ENCODE measurements around the gene SREBF2. TPM values are rescaled to one million over a fixed set of nuclear protein-coding genes. Genes with fewer than 3 reads are reported as not detected.

SREBF2 gene
- total and polyA plus RNA-seq, 2 donors (not counting 1 experiment from before 2014, with no cell fraction given) = 116 to 287 TPM

GRCh38 chr22:41848468-41848867 lies 15.6 kb downstream of the SREBF2 start:
- no peak for DNase-seq
- Histone ChIP-seq H3K4me2 (replicated peaks; ENCODE audit: low read depth, low read length, poor library complexity, severe bottlenecking) (peak overlapping the region; percentile 53), H3K36me3 (replicated peaks in 1 of 2; ENCODE audit: control extremely low read depth in 1 of 2, control insufficient read depth in 1 of 2, extremely low read depth in 1 of 2, insufficient read depth in 2 of 2, low read length in 1 of 2) (peaks cover 0 to 12% of the 10 kb centered on the region in 2 experiments), H3K4me3 (ENCODE audit: control extremely low read depth in 1 of 5, extremely low read depth in 1 of 5, insufficient read depth in 1 of 5, low read depth in 2 of 5, low read length in 4 of 5) (no peak overlapping the region), H3K27ac (ENCODE audit: low read length in 2 of 2) (peak overlapping the region in 1 of 2 donors; percentile 62), H3K27me3 (replicated peaks in 1 of 4; ENCODE audit: control extremely low read depth in 1 of 4, control insufficient read depth in 3 of 4, insufficient read depth in 4 of 4, low read length in 3 of 4) (no peaks in the 10 kb centered on the region), H3K9me3 (ENCODE audit: control extremely low read depth in 1 of 3, control insufficient read depth in 2 of 3, insufficient read depth in 1 of 3, low read length in 2 of 3) (no peaks in the 10 kb centered on the region), H3K9ac (ENCODE audit: low read length) (no peak overlapping the region), H3K79me2 (ENCODE audit: control insufficient read depth, insufficient read depth, low read length) (peaks cover 98% of the 10 kb centered on the region), H4K20me1 (ENCODE audit: control insufficient read depth, insufficient read depth, low read length, poor library complexity, severe bottlenecking) (peaks cover 61% of the 10 kb centered on the region), H3K4me1 (ENCODE audit: control insufficient read depth in 2 of 2, insufficient read depth in 2 of 2, low read length in 2 of 2) (peaks cover 45 to 49% of the 10 kb centered on the region in 2 donors), H2AFZ (ENCODE audit: insufficient read depth, low read depth, low read length, poor library complexity, severe bottlenecking) (no peak overlapping the region)
- H3K4me3 Mint-ChIP-seq = peak overlapping the region; percentile 35
- H3K27ac Mint-ChIP-seq = peak overlapping the region; percentile 32
- no peaks in the 10 kb centered on the region for H3K27me3 Mint-ChIP-seq
- peaks cover 66% of the 10 kb centered on the region for H3K4me1 Mint-ChIP-seq
- TF ChIP-seq EZH2 (IDR thresholded peaks at IDR 0.05; ENCODE audit: borderline replicate concordance, insufficient read depth, low read depth, low read length, poor library complexity, severe bottlenecking) = no peak
- TF ChIP-seq, protein P1, sequence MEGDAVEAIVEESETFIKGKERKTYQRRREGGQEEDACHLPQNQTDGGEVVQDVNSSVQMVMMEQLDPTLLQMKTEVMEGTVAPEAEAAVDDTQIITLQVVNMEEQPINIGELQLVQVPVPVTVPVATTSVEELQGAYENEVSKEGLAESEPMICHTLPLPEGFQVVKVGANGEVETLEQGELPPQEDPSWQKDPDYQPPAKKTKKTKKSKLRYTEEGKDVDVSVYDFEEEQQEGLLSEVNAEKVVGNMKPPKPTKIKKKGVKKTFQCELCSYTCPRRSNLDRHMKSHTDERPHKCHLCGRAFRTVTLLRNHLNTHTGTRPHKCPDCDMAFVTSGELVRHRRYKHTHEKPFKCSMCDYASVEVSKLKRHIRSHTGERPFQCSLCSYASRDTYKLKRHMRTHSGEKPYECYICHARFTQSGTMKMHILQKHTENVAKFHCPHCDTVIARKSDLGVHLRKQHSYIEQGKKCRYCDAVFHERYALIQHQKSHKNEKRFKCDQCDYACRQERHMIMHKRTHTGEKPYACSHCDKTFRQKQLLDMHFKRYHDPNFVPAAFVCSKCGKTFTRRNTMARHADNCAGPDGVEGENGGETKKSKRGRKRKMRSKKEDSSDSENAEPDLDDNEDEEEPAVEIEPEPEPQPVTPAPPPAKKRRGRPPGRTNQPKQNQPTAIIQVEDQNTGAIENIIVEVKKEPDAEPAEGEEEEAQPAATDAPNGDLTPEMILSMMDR (IDR thresholded peaks at IDR 0.05) = no peak
- intact Hi-C loops (cut with micrococcal nuclease) = no loop called here
- POLR2A ChIA-PET = interaction anchor here (0.7 kb wide), 1 partner anchor 13 kb away, joined by 3 read pairs; no protein-coding TSS in a partner anchor
- 47% methylated on average over 2 of the region's 5 CpGs for WGBS (ENCODE audit: insufficient coverage)
- no peak for ATAC-seq (ENCODE audit: low read depth)
- H3K9me3 Mint-ChIP-seq (ENCODE audit: insufficient read depth) = no peaks in the 10 kb centered on the region
- CTCF ChIA-PET = interaction anchor here (1.4 kb wide), 1 partner anchor 8 kb away, joined by 10 read pairs; no protein-coding TSS in a partner anchor

GRCh38 chr22:41856469-41856868 lies 23.6 kb downstream of the SREBF2 start:
- Histone ChIP-seq H3K9ac (ENCODE audit: low read length) (no peak overlapping the region), H3K79me2 (ENCODE audit: control insufficient read depth, insufficient read depth, low read length) (peaks cover 98% of the 10 kb centered on the region), H3K4me3 (ENCODE audit: control extremely low read depth in 1 of 5, extremely low read depth in 1 of 5, insufficient read depth in 1 of 5, low read depth in 2 of 5, low read length in 4 of 5) (no peak overlapping the region), H3K4me2 (replicated peaks; ENCODE audit: low read depth, low read length, poor library complexity, severe bottlenecking) (no peak overlapping the region), H3K36me3 (replicated peaks in 1 of 2; ENCODE audit: control extremely low read depth in 1 of 2, control insufficient read depth in 1 of 2, extremely low read depth in 1 of 2, insufficient read depth in 2 of 2, low read length in 1 of 2) (peaks cover 0 to 2% of the 10 kb centered on the region in 2 experiments), H3K9me3 (ENCODE audit: control extremely low read depth in 1 of 3, control insufficient read depth in 2 of 3, insufficient read depth in 1 of 3, low read length in 2 of 3) (no peaks in the 10 kb centered on the region), H4K20me1 (ENCODE audit: control insufficient read depth, insufficient read depth, low read length, poor library complexity, severe bottlenecking) (peaks cover 17% of the 10 kb centered on the region), H2AFZ (ENCODE audit: insufficient read depth, low read depth, low read length, poor library complexity, severe bottlenecking) (no peak overlapping the region), H3K4me1 (ENCODE audit: control insufficient read depth in 2 of 2, insufficient read depth in 2 of 2, low read length in 2 of 2) (peaks cover 44 to 53% of the 10 kb centered on the region in 2 donors), H3K27me3 (replicated peaks in 1 of 4; ENCODE audit: control extremely low read depth in 1 of 4, control insufficient read depth in 3 of 4, insufficient read depth in 4 of 4, low read length in 3 of 4) (no peaks in the 10 kb centered on the region), H3K27ac (ENCODE audit: low read length in 2 of 2) (peak overlapping the region; percentile 6 to 63)
- Mint-ChIP-seq H3K4me1 (peaks cover 65% of the 10 kb centered on the region), H3K27ac (peak overlapping the region; percentile 78), H3K27me3 (no peaks in the 10 kb centered on the region), H3K9me3 (ENCODE audit: insufficient read depth) (no peaks in the 10 kb centered on the region), H3K4me3 (no peak overlapping the region)
- no peak for TF ChIP-seq EZH2 (IDR thresholded peaks at IDR 0.05; ENCODE audit: borderline replicate concordance, insufficient read depth, low read depth, low read length, poor library complexity, severe bottlenecking)
- TF ChIP-seq, protein P1 (IDR thresholded peaks at IDR 0.05) = no peak
- POLR2A ChIA-PET = interaction anchor here (0.6 to 1.8 kb wide), 4 partner anchors 9 to 82 kb away, joined by 3 to 6 read pairs (median 4); no protein-coding TSS in a partner anchor
- CTCF ChIA-PET = interaction anchor here (0.9 to 3.8 kb wide), 12 partner anchors 9 to 158 kb away, joined by 3 to 21 read pairs (median 9); partner anchors contain the start of gene MEI1
- WGBS (ENCODE audit: insufficient coverage) = 96% methylated on average over 2 of the region's 2 CpGs
- ATAC-seq (ENCODE audit: low read depth) (no peak), DNase-seq (no peak)
- intact Hi-C loops (cut with micrococcal nuclease) = loop anchor here (2.0 kb wide), 1 partner anchor 14 kb away; no protein-coding TSS in a partner anchor
